Measurements from ENCODE around the gene DHTKD1.
A peak's percentile ranks its signal among the peaks of the same experiment; 100 is the strongest.

The DHTKD1 gene

GRCh38 chr10:12068449-12069269 is at the start of gene DHTKD1:
Gene DHTKD1, plus strand, starts transcription at chr10:12068954. Its CDS starts 80 bp downstream, at chr10:12069034.
- DNase-seq (ENCODE audit: low read depth in 3 of 3) = peak; percentile 98 to 99 (median 99)

- no peak for DNase-seq (ENCODE audit: low read depth in 3 of 3)
These were observed 49.3 kb upstream of the DHTKD1 start for GRCh38 chr10:12019283-12019971.

GRCh38 chr10:12020574-12020973 is 48.2 kb upstream of the DHTKD1 start:
- DNase-seq (ENCODE audit: low read depth in 3 of 3) = no peak

- DNase-seq (ENCODE audit: low read depth in 3 of 3) = no peak
These were observed 46.0 kb upstream of the DHTKD1 start for GRCh38 chr10:12022580-12023257.

GRCh38 chr10:12025591-12025990 is 43.2 kb upstream of the DHTKD1 start:
- DNase-seq (ENCODE audit: low read depth in 3 of 3) = no peak

GRCh38 chr10:12027539-12027938 is 41.2 kb upstream of the DHTKD1 start:
- no peak for DNase-seq (ENCODE audit: low read depth in 3 of 3)

- DNase-seq (ENCODE audit: low read depth in 3 of 3) = no peak
These were observed 37.4 kb upstream of the DHTKD1 start for GRCh38 chr10:12031404-12031803.

GRCh38 chr10:12036073-12036655 is 32.6 kb upstream of the DHTKD1 start:
- no peak for DNase-seq (ENCODE audit: low read depth in 3 of 3)

- DNase-seq (ENCODE audit: low read depth in 3 of 3) = peak; percentile 12 to 40 (median 15)
These were observed 26.9 kb upstream of the DHTKD1 start for GRCh38 chr10:12041766-12042408.

GRCh38 chr10:12042409-12042796 is 26.4 kb upstream of the DHTKD1 start:
- peak in 1 of 3 donors; percentile 40 for DNase-seq (ENCODE audit: low read depth in 3 of 3)

- DNase-seq (ENCODE audit: low read depth in 3 of 3) = peak; percentile 97 to 99 (median 98)
These were observed 25.7 kb upstream of the DHTKD1 start, which contains the start of gene UPF2 for GRCh38 chr10:12042797-12043651. Gene UPF2, minus strand, starts transcription at chr10:12042809. Its CDS starts 7,386 bp downstream, at chr10:12035423.

- no peak for DNase-seq (ENCODE audit: low read depth in 3 of 3)
These were observed 23.2 kb upstream of the DHTKD1 start for GRCh38 chr10:12045596-12045995.

- DNase-seq (ENCODE audit: low read depth in 3 of 3) = no peak
These were observed 20.2 kb upstream of the DHTKD1 start for GRCh38 chr10:12048547-12048946.

- DNase-seq (ENCODE audit: low read depth in 3 of 3) = no peak
These were observed 18.2 kb upstream of the DHTKD1 start for GRCh38 chr10:12050528-12050927.

- no peak for DNase-seq (ENCODE audit: low read depth in 3 of 3)
These were observed 17.5 kb upstream of the DHTKD1 start for GRCh38 chr10:12051241-12051640.

GRCh38 chr10:12055732-12056131 is 13.0 kb upstream of the DHTKD1 start:
- no peak for DNase-seq (ENCODE audit: low read depth in 3 of 3)

GRCh38 chr10:12056748-12057147 is 12.0 kb upstream of the DHTKD1 start:
- DNase-seq (ENCODE audit: low read depth in 3 of 3) = no peak

- DNase-seq (ENCODE audit: low read depth in 3 of 3) = no peak
These were observed 7.6 kb upstream of the DHTKD1 start for GRCh38 chr10:12061124-12061523.

- DNase-seq (ENCODE audit: low read depth in 3 of 3) = no peak
These were observed 5.8 kb upstream of the DHTKD1 start for GRCh38 chr10:12062754-12063482.

- no peak for DNase-seq (ENCODE audit: low read depth in 3 of 3)
These were observed 5.3 kb upstream of the DHTKD1 start for GRCh38 chr10:12063483-12063818.

Data from stimulated activated CD4-positive, alpha-beta T cell treated with anti-CD3 and anti-CD28 coated beads, TNF-alpha, amount 100 ng/mL, for 48 hours (primary cell).